ENCODE results near the gene NPHP4. TPM values are rescaled to one million over a fixed set of nuclear protein-coding genes. Genes with fewer than 3 reads are reported as not detected.
"Not testable (repeated sequence)": the region's sequence is repeated elsewhere in the genome, so short reads cannot be mapped to it uniquely, and the experiment has no call there.

Gene NPHP4
- total RNA-seq, 1 donor from 2014 or later = 4.5 TPM

DNA sequence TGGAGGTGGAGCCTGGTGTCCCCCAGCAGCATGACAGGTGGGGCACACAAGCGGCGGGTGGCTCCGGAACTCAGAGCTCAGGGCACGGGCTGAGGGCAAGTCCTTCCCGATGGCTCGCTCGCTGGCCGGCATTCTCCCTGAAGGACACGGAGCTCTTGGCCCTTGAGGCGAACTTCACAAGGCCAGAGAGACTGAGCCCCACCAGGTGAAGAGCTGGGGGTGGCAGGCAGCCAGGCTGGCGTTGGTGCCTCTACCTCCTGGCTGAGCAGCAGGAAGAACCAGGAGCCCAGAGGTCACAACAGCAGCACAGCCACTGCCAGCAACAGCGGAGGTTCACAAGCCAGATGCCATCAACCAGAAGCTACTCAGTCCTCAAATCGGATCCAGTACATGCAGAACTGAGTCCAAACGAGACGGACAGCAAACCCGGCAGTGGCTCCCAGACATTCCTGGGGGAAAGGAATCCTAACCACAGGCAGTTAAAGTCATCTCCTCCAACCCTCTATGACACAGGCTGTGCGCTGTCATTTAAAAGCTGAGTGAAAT, 54.1 kb downstream of the NPHP4 start:
- DNase-seq (ENCODE audit: low spot score) (no peak), ATAC-seq (no peak)

DNA sequence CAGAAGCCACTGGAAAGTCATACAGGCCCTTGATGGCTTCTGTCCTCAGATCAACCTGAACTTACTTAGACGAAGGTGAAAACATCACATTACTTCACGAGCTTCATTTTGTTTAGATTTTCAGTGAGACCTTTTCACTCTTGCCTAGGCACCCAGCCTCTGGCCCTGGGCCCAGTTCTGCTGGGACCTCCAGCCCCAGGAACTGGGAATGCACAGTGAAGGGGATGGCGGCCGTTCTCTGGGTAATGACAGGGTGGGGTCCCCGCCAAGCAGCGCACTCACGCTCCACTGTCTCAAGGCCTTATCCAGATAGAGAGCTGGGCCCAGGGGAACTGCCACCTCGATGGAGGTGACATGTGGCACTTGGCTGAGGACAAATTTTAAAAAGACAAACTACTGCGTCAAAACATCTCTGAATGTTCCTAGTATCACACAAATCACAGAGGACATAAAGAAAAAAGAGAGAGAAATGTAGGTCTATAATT, 54.8 kb downstream of the NPHP4 start:
- ATAC-seq (no peak), DNase-seq (ENCODE audit: low spot score) (no peak)

DNA sequence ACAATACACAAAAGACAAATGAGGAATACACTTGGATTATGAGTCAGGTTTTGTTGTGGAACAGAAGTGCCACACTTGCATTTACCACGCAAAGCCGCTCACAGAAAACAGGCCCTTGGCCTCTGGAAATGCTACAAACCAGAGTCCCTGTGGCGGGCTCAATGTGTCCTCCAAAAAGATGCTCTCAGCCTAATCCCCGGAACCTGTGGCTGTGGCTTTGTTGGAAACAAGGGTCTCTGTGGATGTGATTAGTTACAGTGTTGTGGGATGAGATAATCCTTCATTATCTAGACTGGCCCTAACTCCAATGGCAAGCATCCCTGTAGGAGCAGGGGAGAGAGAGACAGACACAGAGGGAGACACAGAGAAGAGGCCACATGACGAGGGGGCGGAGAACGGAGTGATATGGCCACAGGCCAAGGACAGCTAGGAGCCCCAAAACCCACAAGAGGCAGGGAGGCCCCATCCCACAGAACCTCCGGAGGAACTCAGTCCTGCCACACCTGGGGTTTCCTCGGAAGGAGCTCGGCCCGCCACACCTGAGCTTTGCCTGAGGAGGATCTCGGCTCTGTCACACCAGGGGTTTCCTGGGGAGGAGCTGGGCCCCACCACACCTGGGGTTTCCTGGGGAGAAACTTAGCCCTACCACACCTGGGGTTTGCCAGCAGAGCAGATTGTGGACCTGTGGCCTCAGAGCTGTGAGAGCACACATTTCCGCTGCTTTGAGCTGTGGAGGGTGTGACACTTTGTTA, 55.4 kb downstream of the NPHP4 start:
- ATAC-seq = no peak

DNA sequence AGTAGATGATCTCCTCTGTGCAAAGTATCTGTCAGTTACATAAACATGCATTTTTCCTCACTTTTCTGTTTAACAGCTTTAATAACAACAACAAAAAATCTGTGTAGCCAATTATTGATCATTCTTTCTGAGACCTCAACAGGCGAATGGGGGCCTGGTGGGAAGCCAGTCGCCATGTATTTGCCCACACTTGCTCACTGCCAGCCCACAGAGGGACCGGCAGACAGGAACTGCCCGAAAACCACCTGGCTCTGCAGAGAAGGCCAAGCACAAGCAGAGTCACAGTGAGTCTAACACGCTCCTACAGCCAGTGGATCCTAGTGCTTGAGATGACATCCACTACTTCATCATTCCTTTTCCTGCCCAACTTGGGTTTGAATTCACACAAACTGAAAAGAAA, 56.1 kb downstream of the NPHP4 start:
- no peak for ATAC-seq
- no peak for DNase-seq (ENCODE audit: low spot score)

More for the DNA sequence above, 55.4 kb downstream of the NPHP4 start:
- DNase-seq (ENCODE audit: low spot score) = no peak

DNA sequence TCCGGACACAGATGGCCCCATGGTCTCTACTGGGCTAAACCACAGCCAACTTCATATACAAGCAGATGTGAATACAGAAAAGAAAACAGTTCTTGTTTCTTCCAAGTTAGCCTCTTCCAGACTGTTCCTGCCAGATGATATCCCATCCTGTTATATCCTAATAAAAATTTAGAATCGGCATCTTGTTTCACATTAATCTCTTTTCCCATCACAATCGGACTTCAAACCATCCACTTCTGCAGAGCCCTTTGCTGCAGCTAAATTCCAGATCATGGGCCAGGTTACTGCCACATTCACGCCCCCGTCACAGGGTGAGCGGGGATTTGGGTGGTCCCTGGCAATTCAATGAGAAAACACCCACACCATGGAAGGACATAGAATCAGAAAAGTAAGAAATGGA, 57.2 kb downstream of the NPHP4 start:
- DNase-seq (ENCODE audit: low spot score) = no peak
- no peak for ATAC-seq

DNA sequence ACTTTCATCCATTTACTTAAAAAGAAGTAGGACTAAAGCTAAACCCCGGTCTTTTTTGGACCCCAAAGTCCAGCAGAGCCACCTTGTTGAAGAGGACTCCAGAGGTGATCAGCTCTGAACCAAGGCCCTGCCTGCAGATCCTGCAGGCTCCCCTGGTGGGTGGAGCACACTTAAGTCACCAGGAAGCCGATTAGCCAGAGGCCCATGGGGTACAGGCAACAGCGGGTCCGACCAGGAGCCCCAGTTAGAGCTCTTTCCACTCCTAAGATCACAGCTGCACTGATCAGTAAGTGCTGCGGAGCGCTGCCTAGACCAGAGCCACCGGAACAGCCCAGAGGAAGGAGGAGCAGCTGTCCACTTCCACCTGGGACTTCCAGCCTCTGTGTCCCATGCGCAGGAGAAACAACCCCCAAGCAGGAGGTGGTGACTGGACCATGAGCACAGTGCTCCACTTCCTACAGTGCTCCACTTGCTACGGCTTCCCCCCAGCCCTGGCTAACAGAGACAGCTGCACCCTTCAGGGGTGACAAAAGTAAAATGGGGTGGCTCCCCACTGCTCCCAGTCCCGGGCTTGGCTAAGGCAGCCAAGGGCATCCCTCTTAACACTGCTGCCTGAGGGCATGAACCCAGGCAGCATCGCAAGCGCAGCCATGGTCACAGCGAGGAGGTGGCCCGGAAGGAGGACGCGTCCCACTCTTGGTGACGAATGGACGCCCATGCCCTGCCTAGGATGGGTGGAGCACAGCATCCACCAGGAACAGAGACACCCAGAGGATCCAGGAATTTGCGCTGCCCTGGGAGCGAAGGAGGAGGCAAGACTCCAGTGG, 58.0 kb downstream of the NPHP4 start:
- DNase-seq (ENCODE audit: low spot score) = no peak
- peak; percentile 34 for ATAC-seq

DNA sequence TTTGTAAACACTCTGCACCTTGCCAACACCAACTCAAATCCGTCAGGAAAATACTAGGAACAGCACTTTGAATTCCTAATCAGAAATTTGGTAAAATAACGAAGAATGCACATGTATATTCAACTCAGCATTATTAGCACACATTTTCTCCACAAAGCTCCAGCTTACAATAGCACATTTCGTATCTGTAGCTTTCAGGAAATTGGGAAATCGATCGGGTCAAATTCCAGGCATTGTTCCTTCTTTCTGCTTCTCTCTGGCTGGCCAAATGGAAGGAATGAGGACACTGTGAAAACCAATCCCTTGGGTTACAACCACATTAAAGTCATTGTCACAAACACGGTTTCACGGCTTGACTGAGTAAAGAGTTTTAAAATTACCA, 58.6 kb downstream of the NPHP4 start:
- DNase-seq (ENCODE audit: low spot score) (no peak), ATAC-seq (peak; percentile 88)

DNA sequence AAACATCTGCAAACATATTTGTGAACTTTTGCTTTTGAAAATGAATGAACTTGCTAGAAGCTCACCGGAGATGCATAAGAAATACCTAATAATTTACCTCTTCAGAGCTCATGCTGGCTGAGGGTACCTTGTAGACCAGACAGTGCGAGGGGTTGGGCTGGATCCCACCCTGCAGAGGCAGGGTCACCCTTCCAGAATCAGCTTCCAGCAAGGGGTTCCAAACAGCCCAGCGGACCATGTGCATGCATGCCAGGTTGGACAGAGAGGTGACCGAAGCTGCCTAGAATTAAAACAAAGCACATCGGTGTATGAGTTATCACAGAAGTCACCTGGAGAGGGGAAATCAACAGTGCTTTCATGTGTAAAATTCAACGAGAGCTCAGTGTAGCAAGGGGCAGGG, 59.2 kb downstream of the NPHP4 start:
- DNase-seq (ENCODE audit: low spot score) (no peak), ATAC-seq (no peak)

DNA sequence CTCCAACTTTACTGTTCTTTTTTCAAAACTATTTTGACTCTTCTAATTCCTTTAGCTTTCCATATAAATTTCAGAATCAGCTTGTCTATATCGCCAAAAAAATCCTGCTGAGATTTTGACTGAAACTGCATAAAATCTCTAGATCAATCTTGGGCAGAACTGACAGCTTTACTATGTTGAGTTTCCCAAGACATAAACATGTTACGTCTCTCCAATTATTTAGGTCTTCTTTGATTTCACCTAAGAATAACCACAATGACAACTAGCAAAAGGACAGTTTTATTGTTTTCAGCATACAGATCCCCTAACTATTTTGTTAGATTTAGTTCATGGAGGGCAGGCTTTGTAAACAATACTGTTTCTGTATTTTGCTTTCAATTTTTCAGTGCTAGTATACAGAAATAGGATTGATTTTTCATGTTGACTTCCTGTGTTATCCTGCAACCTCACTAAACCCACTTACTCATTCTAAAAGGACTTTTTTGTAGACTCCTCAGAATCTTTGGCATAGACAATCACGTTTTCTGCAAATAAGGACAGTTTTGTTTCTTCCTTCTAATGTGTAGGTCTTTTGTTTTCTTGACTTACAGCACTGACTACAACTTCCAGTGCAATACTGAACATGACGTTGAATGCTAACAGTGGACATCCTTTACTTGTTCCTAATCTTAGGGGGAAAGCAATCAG, 63.4 kb downstream of the NPHP4 start:
- DNase-seq (ENCODE audit: low spot score) (no peak), ATAC-seq (no peak)

DNA sequence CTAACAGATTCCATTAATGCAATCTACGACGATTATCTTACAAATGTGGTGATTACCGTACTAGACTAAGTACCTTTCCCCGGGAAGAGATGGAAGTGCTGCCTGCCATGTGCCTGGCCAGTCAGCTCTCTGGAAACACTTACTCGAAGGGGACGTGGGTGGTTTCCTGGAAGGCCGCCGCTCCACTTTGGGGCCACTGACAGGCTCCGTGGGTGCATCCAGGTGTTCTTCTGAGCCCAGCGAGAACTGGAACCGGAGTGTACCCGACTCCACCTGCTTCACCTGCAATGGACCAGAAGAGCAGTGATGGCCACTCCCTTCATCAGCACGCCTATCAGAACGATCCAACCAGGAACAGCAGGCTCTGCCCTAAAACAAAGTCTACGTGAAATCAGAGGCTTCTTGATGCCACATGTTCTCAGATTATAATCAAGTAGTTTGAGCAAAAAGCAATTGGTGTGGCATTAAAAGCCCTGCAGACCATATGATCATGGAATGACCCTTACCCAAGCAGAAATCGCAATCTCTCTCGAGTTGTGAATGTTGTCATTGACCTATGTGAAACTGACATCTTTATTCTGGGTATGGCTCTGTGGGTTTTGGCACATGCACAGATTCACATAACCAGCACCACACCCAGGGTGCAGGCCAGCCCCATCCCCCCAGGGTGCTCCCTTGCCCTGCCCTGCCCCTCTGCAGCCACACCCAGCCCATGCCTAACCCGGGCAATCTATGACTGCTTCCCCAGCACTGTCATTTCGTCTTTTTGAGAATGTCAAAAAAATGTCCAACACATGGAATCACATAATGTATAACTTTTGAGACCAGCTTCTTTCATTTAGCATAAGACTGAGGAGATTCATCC, 64.5 kb downstream of the NPHP4 start:
- ATAC-seq = no peak
- DNase-seq (ENCODE audit: low spot score) = no peak

DNA sequence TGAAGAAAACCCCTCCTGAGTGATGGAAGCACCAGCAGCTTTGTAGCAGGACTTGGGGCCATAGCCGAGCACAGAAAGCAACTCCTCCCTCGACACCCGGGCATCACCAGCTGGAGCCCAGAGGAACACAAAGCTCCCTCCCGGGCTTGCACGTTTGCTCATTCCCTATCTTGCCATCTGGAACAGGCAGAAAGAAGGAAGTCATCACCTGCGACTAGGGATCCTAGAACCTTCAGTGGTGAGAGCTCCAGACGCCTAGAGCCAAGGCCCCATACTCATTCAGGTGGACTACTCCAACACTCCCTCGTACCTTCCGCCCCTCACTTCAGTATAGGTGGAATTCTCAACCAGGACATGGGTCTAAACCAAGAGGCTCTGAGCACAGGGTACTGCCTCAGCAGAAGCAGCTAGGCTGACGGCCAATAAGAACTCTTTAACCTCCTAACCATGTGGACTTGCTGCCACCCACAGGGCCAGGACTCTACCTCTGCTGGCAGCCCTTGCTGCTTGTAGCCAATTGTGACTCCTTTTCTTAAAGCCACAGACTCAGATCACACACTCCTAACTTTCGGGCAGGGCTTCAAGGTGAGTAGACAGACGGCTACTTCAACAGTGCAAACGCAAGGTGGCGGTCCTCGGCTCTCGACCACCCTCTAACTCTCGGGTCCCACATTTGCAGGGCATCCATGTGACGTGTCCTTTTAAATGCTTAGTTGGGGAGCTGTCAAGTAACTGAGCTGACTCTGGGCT, 65.4 kb downstream of the NPHP4 start:
- no peak for ATAC-seq
- DNase-seq (ENCODE audit: low spot score) = no peak

DNA sequence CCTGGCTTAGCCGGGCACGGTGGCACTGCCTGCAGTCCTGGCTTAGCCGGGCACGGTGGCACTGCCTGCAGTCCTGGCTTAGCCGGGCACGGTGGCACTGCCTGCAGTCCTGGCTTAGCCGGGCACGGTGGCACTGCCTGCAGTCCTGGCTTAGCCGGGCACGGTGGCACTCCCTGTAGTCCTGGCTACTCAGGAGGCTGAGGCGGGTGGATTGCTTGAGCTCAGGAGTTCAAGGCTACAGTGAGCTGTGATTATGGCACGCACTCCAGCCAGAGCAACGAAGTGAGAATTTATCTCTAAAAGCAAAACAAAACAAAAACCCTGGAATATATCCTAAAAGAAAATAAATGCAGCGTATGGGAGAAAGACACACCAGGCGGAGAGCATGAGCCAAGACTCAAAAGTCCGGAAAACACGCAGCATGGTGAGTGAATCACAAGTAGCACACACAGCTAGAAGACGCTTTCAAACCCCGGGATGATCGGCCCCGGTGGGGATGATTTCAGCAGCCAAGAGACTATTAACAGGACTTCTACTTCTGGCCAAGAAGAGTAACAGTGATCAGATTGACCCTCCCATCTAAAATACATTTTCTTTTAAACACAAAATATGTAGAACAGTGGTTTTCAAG, 69.4 kb downstream of the NPHP4 start:
- ATAC-seq = not testable (repeated sequence)

DNA sequence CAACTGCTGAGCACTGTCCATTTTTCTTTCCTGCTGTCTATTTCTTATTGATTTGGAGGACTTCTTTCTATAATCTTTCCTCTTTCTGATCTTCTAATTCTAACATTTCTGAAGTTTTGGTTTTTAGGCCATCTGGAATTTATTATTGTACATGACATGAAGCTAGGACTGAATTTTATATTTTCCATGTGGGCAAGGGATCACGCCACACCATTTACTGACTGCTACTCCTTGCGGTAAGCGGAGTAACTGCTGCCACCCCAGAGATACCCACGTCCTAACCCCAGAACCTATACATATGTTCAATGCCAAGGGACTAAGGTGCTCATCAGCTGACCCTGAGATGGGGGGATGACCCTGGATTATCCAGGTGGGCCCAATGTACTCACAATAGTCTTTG, 70.6 kb downstream of the NPHP4 start:
- ATAC-seq = no peak

More for the DNA sequence above, 69.4 kb downstream of the NPHP4 start:
- DNase-seq (ENCODE audit: low spot score) = not testable (repeated sequence)

DNA sequence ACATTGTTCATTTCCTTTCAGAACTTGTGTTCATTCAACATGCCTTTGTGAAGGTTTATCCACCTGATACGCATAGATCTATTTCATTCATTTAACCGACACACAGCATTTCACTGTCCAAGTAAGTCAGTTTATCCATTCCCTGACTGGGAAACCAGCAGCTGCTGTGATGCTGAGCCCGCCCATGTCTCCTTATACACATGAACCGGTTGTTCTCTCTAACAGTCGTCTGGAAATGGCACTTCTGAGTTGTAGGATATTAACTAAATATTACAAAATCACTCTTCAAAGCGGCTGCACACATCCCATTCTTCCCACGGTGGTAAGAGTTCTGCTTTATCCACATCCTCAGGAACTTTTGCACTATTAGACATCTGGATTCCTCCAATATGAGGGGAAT, 71.1 kb downstream of the NPHP4 start:
- no peak for ATAC-seq

More for the DNA sequence above, 70.6 kb downstream of the NPHP4 start:
- DNase-seq (ENCODE audit: low spot score) = no peak

DNA sequence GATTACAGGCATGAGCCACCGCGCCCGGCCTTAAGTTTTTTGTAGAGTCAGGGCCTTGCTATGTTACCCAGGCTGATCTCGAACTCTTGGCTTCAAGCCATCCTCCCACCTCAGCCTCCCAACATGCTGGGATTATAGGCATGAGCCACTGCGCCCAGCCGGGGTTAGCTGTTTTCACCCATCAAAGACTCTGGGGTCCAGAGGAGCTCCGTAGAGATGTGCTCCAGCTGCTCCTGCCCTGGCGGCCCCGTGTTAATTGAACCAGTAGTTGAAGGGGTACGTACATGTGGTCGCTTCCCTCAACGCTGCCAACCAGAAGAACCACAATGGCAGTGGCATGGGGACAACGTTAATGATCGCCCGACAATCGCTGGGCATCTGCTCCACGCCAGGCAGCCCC, 72.0 kb downstream of the NPHP4 start:
- ATAC-seq = no peak
- no peak for DNase-seq (ENCODE audit: low spot score)

More for the DNA sequence above, 71.1 kb downstream of the NPHP4 start:
- no peak for DNase-seq (ENCODE audit: low spot score)

DNA sequence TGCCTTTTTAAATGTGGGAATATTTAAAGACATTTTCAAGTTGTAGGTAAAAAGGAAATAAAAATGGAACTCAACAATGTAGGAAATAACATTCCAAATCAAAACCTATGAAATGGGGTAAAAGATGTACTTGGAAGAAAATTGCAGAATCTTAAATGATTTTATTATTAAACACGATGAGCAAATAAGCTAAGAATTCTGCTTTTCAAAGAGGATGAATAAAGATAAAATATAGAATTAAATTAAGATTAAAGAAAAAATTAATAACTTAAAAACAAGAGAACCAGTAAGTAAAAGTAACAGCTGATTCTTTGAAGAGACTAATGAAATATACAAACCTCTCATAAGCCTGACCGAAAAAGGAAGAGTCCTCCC, 74.0 kb downstream of the NPHP4 start:
- no peak for DNase-seq (ENCODE audit: low spot score)

DNA sequence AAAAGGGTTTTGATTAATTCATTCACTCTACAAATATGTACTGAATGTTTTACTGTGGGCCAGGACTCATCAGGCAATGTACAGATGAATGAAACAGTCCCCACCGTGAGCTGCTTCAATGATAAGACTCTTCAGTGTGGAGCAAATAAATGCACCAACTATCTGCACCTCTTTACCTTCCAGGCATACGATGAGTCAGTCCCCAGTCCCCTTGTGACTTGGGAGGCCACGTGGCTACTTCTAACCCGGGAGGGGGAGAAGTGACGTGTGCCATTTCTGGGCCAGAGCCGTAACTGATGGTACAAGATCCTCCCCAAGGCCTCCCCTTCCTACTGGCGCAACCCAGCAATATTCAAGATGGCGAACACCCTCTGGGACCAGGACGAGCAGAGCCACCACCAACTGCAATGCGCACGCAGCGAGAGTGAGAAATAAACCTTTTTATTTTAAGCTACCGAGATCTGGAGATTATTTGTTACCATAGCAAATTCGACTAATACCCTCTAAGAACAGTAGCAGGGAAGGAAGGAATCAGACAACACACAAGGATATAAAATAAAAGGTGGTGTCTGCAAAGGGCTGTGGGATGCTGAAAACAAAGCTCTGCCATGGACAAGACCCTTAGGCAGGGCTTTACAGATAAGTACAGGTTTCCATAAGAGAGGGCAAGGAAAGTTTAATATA, 74.5 kb downstream of the NPHP4 start:
- DNase-seq (ENCODE audit: low spot score) (no peak), ATAC-seq (no peak)

More for the DNA sequence above, 74.0 kb downstream of the NPHP4 start:
- no peak for ATAC-seq

DNA sequence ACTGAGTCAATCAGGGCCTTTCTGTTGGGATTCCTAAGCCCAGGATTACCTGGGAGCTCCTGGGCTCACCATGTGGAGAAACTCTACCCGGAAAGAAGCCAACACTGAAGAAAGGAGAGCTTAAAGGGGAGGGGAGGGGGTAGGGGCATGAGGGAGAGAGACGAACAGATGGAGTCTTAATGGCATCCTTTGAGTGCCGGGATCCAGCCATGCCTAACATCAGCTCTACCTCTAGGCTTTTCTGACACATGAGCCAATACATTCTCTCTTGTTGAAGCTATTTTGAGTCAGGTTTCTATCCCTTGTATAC, 75.0 kb downstream of the NPHP4 start:
- no peak for DNase-seq (ENCODE audit: low spot score)
- no peak for ATAC-seq
